Liver (tissue), 9 donors: ENCODE measurements around the gene C13orf42. TPM values are rescaled to one million over a fixed set of nuclear protein-coding genes. Genes with fewer than 3 reads are reported as not detected.

Experiments used
- DNase-seq: peaks from one replicate; pipeline ENCODE4 v3.0.0-alpha.2; 2017; ENCODE audit warnings: low spot score
- H3K27ac ChIP-seq, 2 donors: one replicate each; pipeline ENCODE4 v1.7.0; 2013; ENCODE audit warnings: inconsistent platforms in 2 of 2, low read length in 2 of 2, control low read depth in 1 of 2, low read depth in 1 of 2, mild to moderate bottlenecking in 1 of 2
- H3K27me3 ChIP-seq, 4 donors: one replicate each; pipeline versions ENCODE4 v1.6.1 to v1.7.0; 2013; ENCODE audit warnings: low read length in 3 of 4, inconsistent platforms in 1 of 4, mild to moderate bottlenecking in 1 of 4, moderate library complexity in 1 of 4; ENCODE audit not compliant: control insufficient read depth in 4 of 4, insufficient read depth in 4 of 4
- H3K36me3 ChIP-seq, 4 donors: one replicate each; pipeline versions ENCODE4 v1.6.1 to v1.7.0; 2013; ENCODE audit warnings: low read length in 3 of 4, mild to moderate bottlenecking in 3 of 4, low read depth in 1 of 4, moderate library complexity in 1 of 4; ENCODE audit not compliant: control insufficient read depth in 4 of 4, insufficient read depth in 3 of 4
- H3K4me1 ChIP-seq, 4 donors: one replicate each; pipeline versions ENCODE4 v1.6.1 to v1.7.0; 2013; ENCODE audit warnings: low read length in 3 of 4, mild to moderate bottlenecking in 3 of 4, moderate library complexity in 1 of 4; ENCODE audit not compliant: control insufficient read depth in 4 of 4, insufficient read depth in 4 of 4
- H3K4me3 ChIP-seq, 3 donors: one replicate each; pipeline versions ENCODE4 v1.6.1 to v1.7.0; 2013; ENCODE audit warnings: low read length in 3 of 3, control low read depth in 1 of 3, low read depth in 1 of 3, mild to moderate bottlenecking in 1 of 3
- H3K9ac ChIP-seq, 2 donors: one replicate each; pipeline ENCODE4 v1.7.0; 2013; ENCODE audit warnings: low read length in 2 of 2, mild to moderate bottlenecking in 2 of 2, moderate library complexity in 2 of 2, control low read depth in 1 of 2, low read depth in 1 of 2
- H3K9me3 ChIP-seq, 4 donors: one replicate each; pipeline versions ENCODE4 v1.6.1 to v1.7.0; 2013; ENCODE audit warnings: low read length in 3 of 4; ENCODE audit not compliant: control insufficient read depth in 4 of 4
- EGR1 ChIP-seq, 2 donors: IDR thresholded peaks; 2 replicates each; pipeline ENCODE4 v1.6.1; 2016 to 2018; ENCODE audit warnings: antibody characterized with exemption in 2 of 2, low read depth in 2 of 2
- FOXA1 ChIP-seq: IDR thresholded peaks from 2 replicates; pipeline ENCODE4 v1.6.1; 2016; ENCODE audit warnings: antibody characterized with exemption
- GABPA ChIP-seq, 2 donors: IDR thresholded peaks in 1 of 2; conservative IDR thresholded peaks in 1 of 2; 2 replicates each; pipeline ENCODE4 v1.6.1; 2016; ENCODE audit warnings: antibody characterized with exemption in 2 of 2, mild to moderate bottlenecking in 1 of 2, moderate library complexity in 1 of 2
- HNF4A ChIP-seq, 2 donors: conservative IDR thresholded peaks; 2 replicates each; pipeline ENCODE4 v1.6.1; 2016; ENCODE audit warnings: antibody characterized with exemption in 2 of 2, mild to moderate bottlenecking in 2 of 2
- HNF4G ChIP-seq: IDR thresholded peaks from 2 replicates; pipeline ENCODE4 v1.6.1; 2016; ENCODE audit warnings: antibody characterized with exemption
- JUND ChIP-seq, 2 donors: IDR thresholded peaks; 2 replicates each; pipeline ENCODE4 v1.6.1; 2016; ENCODE audit warnings: antibody characterized with exemption in 2 of 2
- NR2F2 ChIP-seq: IDR thresholded peaks from 2 replicates; pipeline ENCODE4 v1.6.1; 2016; ENCODE audit warnings: antibody characterized with exemption
- REST ChIP-seq: IDR thresholded peaks from 2 replicates; pipeline ENCODE4 v1.6.1; 2016; ENCODE audit warnings: antibody characterized with exemption, mild to moderate bottlenecking
- SP1 ChIP-seq: IDR thresholded peaks from 2 replicates; pipeline ENCODE4 v1.6.1; 2018; ENCODE audit warnings: antibody characterized with exemption, mild to moderate bottlenecking
- TAF1 ChIP-seq: conservative IDR thresholded peaks from 2 replicates; pipeline ENCODE4 v1.6.1; 2016; ENCODE audit warnings: antibody characterized with exemption, mild to moderate bottlenecking
- YY1 ChIP-seq: IDR thresholded peaks from 2 replicates; pipeline ENCODE4 v1.6.1; 2016; ENCODE audit warnings: antibody characterized with exemption, mild to moderate bottlenecking
- ZBTB33 ChIP-seq: IDR thresholded peaks from 2 replicates; pipeline ENCODE4 v1.6.1; 2016; ENCODE audit warnings: antibody characterized with exemption
- WGBS: extraction: QIAGEN DNeasy Blood & Tissue Kit; methylation state at CpG from one replicate; pipeline ENCODE4 v1.1.7; 2013; 5-methylcytosine and 5-hydroxymethylcytosine counted together
- polyA plus RNA-seq, 2 donors: library from polyadenylated mRNA; stranded (reverse) in 1 of 2; unstranded in 1 of 2; fragments of 200-250 nt in 1 of 2; fragments of >200 nt in 1 of 2; fragmentation: Nextera tagmentation in 1 of 2; extraction: Ambion mirVana in 1 of 2; gene quantifications; one replicate each; pipeline versions ENCODE4 v1.2.1 to v1.2.3, GENCODE V29; 2013 to 2015
- total RNA-seq, 2 donors: library from RNA; depleted of rRNA; stranded (reverse); fragments of >200 nt; gene quantifications; one replicate each; pipeline ENCODE4 v1.2.3, GENCODE V29; 2014
- TF ChIP-seq, protein P1 (sequence below): IDR thresholded peaks from 2 replicates; pipeline ENCODE4 v1.6.1; 2016; ENCODE audit warnings: antibody characterized with exemption
- TF ChIP-seq, protein P2 (sequence below): IDR thresholded peaks from 2 replicates; pipeline ENCODE4 v1.6.1; 2016; ENCODE audit warnings: antibody characterized with exemption
- TF ChIP-seq, protein P3 (sequence below): fragments of 150-350 bp; IDR thresholded peaks from 2 replicates; pipeline ENCODE4 v1.5.1; 2017; ENCODE audit warnings: improper control_type of control experiment, low read depth, low read length; ENCODE audit not compliant: missing input control
- donor health status: healthy.
- donor health status: healthy.
- donor health status: healthy.
- donor health status: healthy.
- donor health status: healthy.

Gene C13orf42
- total and polyA plus RNA-seq, 4 donors, result 0.08 TPM; not detected in 3

DNA sequence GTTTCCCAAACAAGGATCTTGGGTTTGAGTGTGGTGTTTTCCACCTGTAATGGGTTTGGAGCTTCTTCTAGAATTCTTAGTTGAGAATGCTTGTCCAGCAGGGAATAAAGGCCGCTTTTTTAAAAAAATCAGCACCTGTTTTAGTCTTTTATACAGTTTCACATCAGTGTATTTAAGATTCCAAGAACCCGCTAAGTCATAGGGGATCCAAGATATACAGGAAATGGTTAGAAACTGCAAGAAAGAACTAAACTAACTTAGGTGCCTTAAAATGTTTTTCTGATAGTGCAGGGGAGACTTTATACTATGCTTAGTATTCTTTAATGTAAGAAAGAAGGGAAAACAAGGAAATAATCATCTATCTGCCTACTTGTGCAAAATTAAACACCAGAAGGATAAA, 74.7 kb downstream of the C13orf42 start (continued):
- no peak for TF ChIP-seq EGR1 (IDR thresholded peaks at IDR 0.05; ENCODE audit: low read depth in 2 of 2)
- TF ChIP-seq, protein P1, sequence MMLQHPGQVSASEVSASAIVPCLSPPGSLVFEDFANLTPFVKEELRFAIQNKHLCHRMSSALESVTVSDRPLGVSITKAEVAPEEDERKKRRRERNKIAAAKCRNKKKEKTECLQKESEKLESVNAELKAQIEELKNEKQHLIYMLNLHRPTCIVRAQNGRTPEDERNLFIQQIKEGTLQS, result no peak
- no peak for TF ChIP-seq FOXA1
- no peak for TF ChIP-seq HNF4G
- TF ChIP-seq TAF1, result no peak
- TF ChIP-seq GABPA (IDR thresholded peaks at IDR 0.05 in 1 of 2, conservative IDR thresholded peaks at IDR 0.05 in 1 of 2), result no peak

DNA sequence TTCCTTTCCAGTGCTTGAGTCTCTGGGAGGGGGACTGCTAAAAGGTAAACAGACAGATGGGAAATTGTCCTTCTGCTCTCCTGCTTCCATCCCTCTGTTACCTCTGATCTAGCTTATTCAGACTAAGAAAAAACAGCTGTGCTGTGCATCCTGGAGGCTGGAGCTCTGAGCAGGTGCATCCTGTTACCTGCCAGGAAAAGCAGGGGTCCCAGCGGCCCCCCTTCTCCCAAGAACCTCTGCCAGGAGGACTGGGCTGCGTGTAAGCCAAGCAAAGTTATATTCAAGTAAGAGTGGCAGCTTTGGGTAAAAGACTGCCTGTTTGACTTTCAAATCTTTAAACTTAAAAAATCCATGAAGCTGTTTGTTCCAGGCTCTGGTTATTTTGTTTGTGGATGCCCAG, 75.1 kb downstream of the C13orf42 start:
- no peaks in the 10 kb centered on the region for H3K9me3 ChIP-seq
- H3K4me3 ChIP-seq, result no peak overlapping the region
- H3K36me3 ChIP-seq, result no peaks in the 10 kb centered on the region
- no peak overlapping the region for H3K9ac ChIP-seq
- no peak for TF ChIP-seq FOXA1
- TF ChIP-seq NR2F2, result no peak
- TF ChIP-seq, protein P2, sequence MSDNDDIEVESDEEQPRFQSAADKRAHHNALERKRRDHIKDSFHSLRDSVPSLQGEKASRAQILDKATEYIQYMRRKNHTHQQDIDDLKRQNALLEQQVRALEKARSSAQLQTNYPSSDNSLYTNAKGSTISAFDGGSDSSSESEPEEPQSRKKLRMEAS, result no peak
- no peak for TF ChIP-seq JUND (IDR thresholded peaks at IDR 0.05)
- no peak for TF ChIP-seq ZBTB33
- TF ChIP-seq, protein P3, sequence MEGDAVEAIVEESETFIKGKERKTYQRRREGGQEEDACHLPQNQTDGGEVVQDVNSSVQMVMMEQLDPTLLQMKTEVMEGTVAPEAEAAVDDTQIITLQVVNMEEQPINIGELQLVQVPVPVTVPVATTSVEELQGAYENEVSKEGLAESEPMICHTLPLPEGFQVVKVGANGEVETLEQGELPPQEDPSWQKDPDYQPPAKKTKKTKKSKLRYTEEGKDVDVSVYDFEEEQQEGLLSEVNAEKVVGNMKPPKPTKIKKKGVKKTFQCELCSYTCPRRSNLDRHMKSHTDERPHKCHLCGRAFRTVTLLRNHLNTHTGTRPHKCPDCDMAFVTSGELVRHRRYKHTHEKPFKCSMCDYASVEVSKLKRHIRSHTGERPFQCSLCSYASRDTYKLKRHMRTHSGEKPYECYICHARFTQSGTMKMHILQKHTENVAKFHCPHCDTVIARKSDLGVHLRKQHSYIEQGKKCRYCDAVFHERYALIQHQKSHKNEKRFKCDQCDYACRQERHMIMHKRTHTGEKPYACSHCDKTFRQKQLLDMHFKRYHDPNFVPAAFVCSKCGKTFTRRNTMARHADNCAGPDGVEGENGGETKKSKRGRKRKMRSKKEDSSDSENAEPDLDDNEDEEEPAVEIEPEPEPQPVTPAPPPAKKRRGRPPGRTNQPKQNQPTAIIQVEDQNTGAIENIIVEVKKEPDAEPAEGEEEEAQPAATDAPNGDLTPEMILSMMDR, result no peak
- peaks cover 0 to 3% (median under 1%) of the 10 kb centered on the region in 4 donors for H3K4me1 ChIP-seq
- no peak for DNase-seq
- H3K27ac ChIP-seq, result no peak overlapping the region
- H3K27me3 ChIP-seq, result no peaks in the 10 kb centered on the region
- 81% methylated on average over 2 of the region's 2 CpGs for WGBS

DNA sequence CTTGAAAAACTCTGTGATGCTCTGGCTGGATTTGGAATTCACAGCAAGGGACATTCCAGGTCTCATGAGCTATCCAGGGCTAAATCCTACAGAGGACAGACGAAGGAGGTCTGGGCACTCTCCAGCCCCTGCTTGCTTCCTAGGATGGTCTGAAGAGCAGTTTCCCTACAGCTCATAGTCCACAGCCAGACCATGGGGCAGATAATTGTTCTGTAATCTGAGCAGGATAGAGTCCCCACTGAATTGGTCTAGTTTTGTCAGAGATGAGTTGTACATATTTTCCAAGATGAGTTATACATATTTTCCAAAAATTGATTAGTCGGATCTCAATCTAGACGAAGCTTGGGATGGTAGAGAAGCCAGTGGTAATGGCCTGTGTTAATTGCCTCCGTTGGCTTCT, 75.6 kb downstream of the C13orf42 start:
- Histone ChIP-seq H3K27ac (no peak overlapping the region), H3K4me3 (no peak overlapping the region), H3K36me3 (no peaks in the 10 kb centered on the region), H3K4me1 (peaks cover 0 to 3% (median under 1%) of the 10 kb centered on the region in 4 donors), H3K9ac (no peak overlapping the region), H3K9me3 (no peaks in the 10 kb centered on the region), H3K27me3 (no peaks in the 10 kb centered on the region)
- TF ChIP-seq HNF4A (conservative IDR thresholded peaks at IDR 0.05), result no peak
- no peak for TF ChIP-seq GABPA (IDR thresholded peaks at IDR 0.05 in 1 of 2, conservative IDR thresholded peaks at IDR 0.05 in 1 of 2)
- no peak for TF ChIP-seq TAF1
- no peak for TF ChIP-seq JUND (IDR thresholded peaks at IDR 0.05)
- TF ChIP-seq HNF4G, result no peak
- TF ChIP-seq, protein P3, result no peak
- TF ChIP-seq ZBTB33, result no peak
- TF ChIP-seq EGR1 (IDR thresholded peaks at IDR 0.05; ENCODE audit: low read depth in 2 of 2), result no peak
- TF ChIP-seq, protein P1, result no peak
- no peak for TF ChIP-seq YY1
- no peak for TF ChIP-seq FOXA1
- no peak for TF ChIP-seq REST
- no peak for TF ChIP-seq SP1
- whole genome bisulfite sequencing, result 93% methylated on average over 4 of the region's 4 CpGs
- DNase-seq, result no peak
